IMR-90 (cell line): ENCODE data around the gene CREG2. TPM values are rescaled to one million over a fixed set of nuclear protein-coding genes. Genes with fewer than 3 reads are reported as not detected.

Experiments used
- ATAC-seq: fragments of 200-7000 bp; cut with Tn5 transposase; 2 replicates; pipeline ENCODE4 v1.9.1; 2020; ENCODE audit warnings: low read depth, mild to moderate bottlenecking, moderate library complexity
- BruUV-seq: library from RNA; stranded (reverse); fragments of 400-500 nt; replicated peaks from 2 replicates; lab custom pipeline; 2021; lab: Mats Ljungman, UMichigan
- CTCF ChIA-PET: fragments of 300-600 bp; formaldehyde crosslinking; extraction: SDS; loops from one replicate; lab custom pipeline; 2021; ENCODE audit warnings: antibody characterized with exemption; lab: Yijun Ruan, JAX
- POLR2A ChIA-PET: fragments of 300-600 bp; sonication (Branson Sonifier 250); formaldehyde crosslinking; loops from one replicate; lab custom pipeline; 2022; ENCODE audit warnings: antibody characterized with exemption; ENCODE audit not compliant: unreplicated experiment; lab: Charles Lee
- DNase-seq: peaks from one replicate; pipeline ENCODE4 v3.0.0; 2013
- H2AFZ ChIP-seq: replicated peaks from 2 replicates; pipeline ENCODE3; 2013; ENCODE audit warnings: low read length, mild to moderate bottlenecking; ENCODE audit not compliant: poor library complexity
- H2AK5ac ChIP-seq: 2 replicates; pipeline ENCODE4 v1.6.1; 2013; ENCODE audit warnings: low read depth, low read length, inconsistent platforms
- H2AK9ac ChIP-seq: replicated peaks from 2 replicates; pipeline ENCODE3; 2013; ENCODE audit warnings: mild to moderate bottlenecking, low read depth, low read length, moderate library complexity; ENCODE audit not compliant: poor library complexity
- H2BK120ac ChIP-seq: 2 replicates; pipeline ENCODE4 v1.6.1; 2013; ENCODE audit warnings: low read depth, low read length, inconsistent platforms
- H2BK15ac ChIP-seq: 3 replicates; pipeline ENCODE4 v1.6.1; 2013; ENCODE audit warnings: low read depth, low read length, inconsistent platforms
- H2BK20ac ChIP-seq: 2 replicates; pipeline ENCODE4 v1.6.1; 2013; ENCODE audit warnings: low read depth, mild to moderate bottlenecking, inconsistent platforms, low read length, moderate library complexity
- H2BK5ac ChIP-seq: 2 replicates; pipeline ENCODE4 v1.6.1; 2013; ENCODE audit warnings: mild to moderate bottlenecking, low read depth, low read length, inconsistent platforms; ENCODE audit not compliant: poor library complexity, severe bottlenecking
- H3K14ac ChIP-seq: replicated peaks from 2 replicates; pipeline ENCODE4 v1.6.1; 2013; ENCODE audit warnings: low read depth, low read length, inconsistent platforms
- H3K18ac ChIP-seq: 2 replicates; pipeline ENCODE4 v1.6.1; 2013; ENCODE audit warnings: low read depth, low read length, control low read depth
- H3K23ac ChIP-seq: 2 replicates; pipeline ENCODE4 v1.6.1; 2013; ENCODE audit warnings: low read depth, low read length, inconsistent platforms
- H3K27ac ChIP-seq: 2 replicates; pipeline ENCODE4 v1.5.1; 2013; ENCODE audit warnings: mild to moderate bottlenecking, control low read depth, low read length; ENCODE audit not compliant: insufficient read depth
- H3K27me3 ChIP-seq: 2 replicates; pipeline ENCODE4 v1.6.1; 2013; ENCODE audit warnings: low read length; ENCODE audit not compliant: control insufficient read depth, insufficient read depth
- H3K36me3 ChIP-seq: 2 replicates; pipeline ENCODE4 v1.6.1; 2013; ENCODE audit warnings: low read length, mixed read lengths; ENCODE audit not compliant: control insufficient read depth, insufficient read depth
- H3K4ac ChIP-seq: 2 replicates; pipeline ENCODE4 v1.6.1; 2013; ENCODE audit warnings: low read depth, low read length, inconsistent platforms
- H3K4me1 ChIP-seq: 2 replicates; pipeline ENCODE4 v1.6.1; 2013; ENCODE audit warnings: low read length, mixed read lengths; ENCODE audit not compliant: control insufficient read depth, insufficient read depth
- H3K4me2 ChIP-seq: 2 replicates; pipeline ENCODE4 v1.6.1; 2013; ENCODE audit warnings: low read depth, mild to moderate bottlenecking, control low read depth, low read length, moderate library complexity
- H3K4me3 ChIP-seq: 2 replicates; pipeline ENCODE4 v1.5.1; 2013; ENCODE audit warnings: low read depth, mild to moderate bottlenecking, control low read depth, low read length, moderate library complexity; ENCODE audit not compliant: insufficient read depth
- H3K56ac ChIP-seq: 2 replicates; pipeline ENCODE4 v1.6.1; 2013; ENCODE audit warnings: low read length, inconsistent platforms; ENCODE audit not compliant: insufficient read depth; ENCODE audit errors: extremely low read depth
- H3K79me1 ChIP-seq, 2 experiments: 2 replicates each; pipeline ENCODE4 v1.6.1; 2013; ENCODE audit warnings: low read length in 2 of 2, inconsistent platforms in 1 of 2, low read depth in 1 of 2
- H3K9ac ChIP-seq: 2 replicates; pipeline ENCODE4 v1.6.1; 2013; ENCODE audit warnings: low read depth, low read length, control low read depth
- H3K9me1 ChIP-seq: 2 replicates; pipeline ENCODE4 v1.6.1; 2013; ENCODE audit warnings: low read length, inconsistent platforms; ENCODE audit not compliant: insufficient read depth
- H3K9me3 ChIP-seq: 2 replicates; pipeline ENCODE4 v1.6.1; 2013; ENCODE audit warnings: low read length; ENCODE audit not compliant: control insufficient read depth, insufficient read depth
- H4K20me1 ChIP-seq: 2 replicates; pipeline ENCODE4 v1.6.1; 2013; ENCODE audit warnings: low read length, inconsistent platforms; ENCODE audit not compliant: insufficient read depth
- H4K5ac ChIP-seq: 2 replicates; pipeline ENCODE4 v1.6.1; 2013; ENCODE audit warnings: mild to moderate bottlenecking, low read depth, low read length, control low read depth
- H4K8ac ChIP-seq, 2 experiments: 2 replicates each; pipeline ENCODE4 v1.6.1; 2013; ENCODE audit warnings: low read depth in 2 of 2, low read length in 2 of 2, control low read depth in 1 of 2, inconsistent platforms in 1 of 2
- H4K91ac ChIP-seq: 2 replicates; pipeline ENCODE4 v1.6.1; 2013; ENCODE audit warnings: low read depth, low read length, inconsistent platforms; ENCODE audit not compliant: insufficient read depth
- CEBPB ChIP-seq: IDR thresholded peaks from 2 replicates; pipeline ENCODE4 v1.6.1; 2012; ENCODE audit warnings: low read depth, low read length, improper control_type of control experiment
- FOS ChIP-seq: fragments of 150-350 bp; IDR thresholded peaks from 2 replicates; pipeline ENCODE4 v1.6.1; 2016; ENCODE audit warnings: low read depth, low read length
- MAFK ChIP-seq: IDR thresholded peaks from 2 replicates; pipeline ENCODE4 v1.6.1; 2012; ENCODE audit warnings: low read depth, low read length, improper control_type of control experiment
- MAZ ChIP-seq: IDR thresholded peaks from 2 replicates; pipeline ENCODE4 v1.6.1; 2012; ENCODE audit warnings: low read depth, mild to moderate bottlenecking, low read length, improper control_type of control experiment, moderate library complexity, borderline replicate concordance
- MXI1 ChIP-seq: IDR thresholded peaks from 2 replicates; pipeline ENCODE4 v1.6.1; 2012; ENCODE audit warnings: low read depth, mild to moderate bottlenecking, low read length, moderate library complexity, borderline replicate concordance
- RCOR1 ChIP-seq: IDR thresholded peaks from 2 replicates; pipeline ENCODE4 v1.6.1; 2012; ENCODE audit warnings: mild to moderate bottlenecking, low read length, improper control_type of control experiment; ENCODE audit not compliant: insufficient replicate concordance
- SMC3 ChIP-seq: fragments of 150-350 bp; IDR thresholded peaks from 2 replicates; pipeline ENCODE4 v1.6.1; 2016; ENCODE audit warnings: low read depth, mild to moderate bottlenecking, antibody characterized with exemption, low read length, moderate library complexity
- WGBS, 2 experiments: methylation state at CpG; one replicate each; pipeline versions ENCODE4 v1.1.5 to v1.1.7; 2013; ENCODE audit warnings: missing lambda C conversion rate in 2 of 2; ENCODE audit not compliant: insufficient read length in 1 of 2; ENCODE audit errors: extremely low coverage in 2 of 2; 5-methylcytosine and 5-hydroxymethylcytosine counted together
- dilution Hi-C: fragments of 300-500 bp; cut with HindIII; formaldehyde crosslinking; loops from one replicate; pipeline ENCODE4 v1.14.3; 2018; ENCODE audit warnings: low sequenced_read_pairs; ENCODE audit not compliant: unreplicated experiment
- in situ Hi-C: fragments of 300-500 bp; cut with MboI; formaldehyde crosslinking; loops from 3 replicates; pipeline ENCODE4 v1.14.3; 2019; ENCODE audit warnings: low sequenced_read_pairs, inconsistent platforms, mixed read lengths
- intact Hi-C: fragments of 100-400 bp; cut with micrococcal nuclease; formaldehyde crosslinking; loops from 2 replicates; pipeline ENCODE4 v1.10.0; 2022
- polyA plus RNA-seq, 3 experiments: library from polyadenylated mRNA; depleted of rRNA; stranded (reverse); fragments of >200 nt; gene quantifications; 2 replicates each; pipeline ENCODE4 v1.2.3, GENCODE V29; 2012; ENCODE audit warnings: low replicate concordance in 1 of 3
- total RNA-seq: library from RNA; depleted of rRNA; stranded (reverse); fragments of >200 nt; gene quantifications from 2 replicates; pipeline ENCODE4 v1.2.3, GENCODE V29; 2012

Gene CREG2
- total and polyA plus RNA-seq, 2 of the 4 experiments (the other 2 are of a cell fraction) = 0.17 TPM; not detected in 1

- no peaks in the 10 kb centered on the region for H3K9me3 ChIP-seq
- TF ChIP-seq RCOR1 (no peak), MAFK (no peak), FOS (no peak), MXI1 (no peak), CEBPB (no peak), MAZ (no peak), SMC3 (no peak)
- no peak overlapping the region for H2AK5ac ChIP-seq
- no peak overlapping the region for H3K27ac ChIP-seq
- intact Hi-C loops (no loop called here), dilution Hi-C loops (no loop called here), in situ Hi-C loops (no loop called here)
- H3K36me3 ChIP-seq = no peaks in the 10 kb centered on the region
- no peaks in the 10 kb centered on the region for H3K4me1 ChIP-seq
- 88% methylated on average over 2 of the region's 4 CpGs; no CpG with 5 or more reads in 1 of the 2 experiments for WGBS, 2 experiments
- H3K18ac ChIP-seq = no peak overlapping the region
- no peak overlapping the region for H2BK20ac ChIP-seq
- no peak overlapping the region for H3K14ac ChIP-seq
- H3K4ac ChIP-seq = no peak overlapping the region
- ChIA-PET POLR2A (no interaction called here), CTCF (no interaction called here)
- no peak overlapping the region for H3K56ac ChIP-seq
- H3K9me1 ChIP-seq = no peaks in the 10 kb centered on the region
- no peak overlapping the region for H4K8ac ChIP-seq
- no peaks in the 10 kb centered on the region for H3K79me1 ChIP-seq
- no peak overlapping the region for H2AFZ ChIP-seq
- H3K4me3 ChIP-seq = no peak overlapping the region
- no TSS peak for BruUV-seq
- no peak for ATAC-seq
- no peak overlapping the region for H2BK5ac ChIP-seq
- no peak overlapping the region for H3K23ac ChIP-seq
- H2AK9ac ChIP-seq = no peak overlapping the region
- no peaks in the 10 kb centered on the region for H4K20me1 ChIP-seq
- DNase-seq = no peak
- peaks cover 16% of the 10 kb centered on the region for H3K27me3 ChIP-seq
- no peak overlapping the region for H3K9ac ChIP-seq
- no peak overlapping the region for H4K91ac ChIP-seq
- no peak overlapping the region for H2BK15ac ChIP-seq
- H3K4me2 ChIP-seq = no peak overlapping the region
- H2BK120ac ChIP-seq = no peak overlapping the region
- no peak overlapping the region for H4K5ac ChIP-seq
These were observed 15.7 kb downstream of the CREG2 start for GRCh38 chr2:101371636-101372035.
